GM21529 (cell line): ENCODE results near the gene ACVR2B.

Experiments
- ATAC-seq: cut with Tn5 transposase; IDR thresholded peaks from one replicate; pipeline ENCODE4 v1.9.1; 2021; ENCODE audit not compliant: unreplicated experiment

The ACVR2B gene

DNA sequence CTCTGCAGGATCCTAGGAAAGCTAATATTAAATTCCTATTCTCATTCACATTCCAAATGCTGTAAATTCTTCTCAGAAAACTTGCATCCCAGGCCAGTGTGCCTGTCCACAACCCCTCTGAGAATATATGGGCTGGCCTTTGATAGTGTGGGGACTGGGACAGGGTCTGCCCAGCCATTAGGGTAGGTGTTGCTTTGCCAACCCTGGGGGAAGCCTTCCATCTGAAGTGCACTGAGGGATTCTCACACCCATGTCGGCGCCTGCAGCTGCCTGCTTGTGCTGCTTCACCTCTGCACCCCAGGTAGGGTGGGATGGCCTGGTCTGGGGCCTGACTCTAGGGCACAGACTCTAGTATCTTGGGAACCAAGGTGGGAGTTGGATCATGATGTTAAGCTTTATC lies 27.2 kb downstream of the ACVR2B start:
- ATAC-seq = no peak

DNA sequence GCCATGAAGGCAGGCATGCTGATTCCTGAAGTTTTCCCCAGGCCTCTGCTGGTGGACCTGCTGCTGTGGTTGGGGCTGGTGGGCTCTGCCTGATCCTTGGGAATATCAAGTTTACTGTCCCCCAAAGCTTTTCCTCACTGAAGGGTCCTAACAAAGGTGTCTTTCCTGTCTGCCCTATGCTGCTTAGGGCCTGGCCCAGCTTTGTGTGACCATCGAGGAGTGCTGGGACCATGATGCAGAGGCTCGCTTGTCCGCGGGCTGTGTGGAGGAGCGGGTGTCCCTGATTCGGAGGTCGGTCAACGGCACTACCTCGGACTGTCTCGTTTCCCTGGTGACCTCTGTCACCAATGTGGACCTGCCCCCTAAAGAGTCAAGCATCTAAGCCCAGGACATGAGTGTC lies 29.3 kb downstream of the ACVR2B start:
- ATAC-seq = no peak

DNA sequence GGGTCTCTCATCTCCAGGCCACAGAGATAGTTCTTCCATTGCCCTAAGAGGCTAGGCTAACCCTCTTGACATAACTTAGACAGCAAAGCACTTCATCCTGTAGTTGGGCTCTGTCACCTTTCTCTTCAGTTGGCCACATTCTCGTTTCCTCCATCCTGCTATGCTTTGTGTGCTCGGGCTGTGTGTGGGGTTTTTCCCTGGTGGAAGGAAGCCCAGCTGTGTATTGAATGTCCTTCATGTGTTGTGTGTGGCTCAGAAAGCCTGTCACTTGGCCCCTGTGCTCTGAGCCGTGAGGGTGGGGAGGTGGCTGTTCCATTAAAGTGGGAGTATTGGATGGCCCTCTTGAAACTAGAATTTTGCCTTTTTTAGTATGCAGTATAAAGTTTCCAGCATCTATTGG lies 33.6 kb downstream of the ACVR2B start:
- peak; percentile 93 for ATAC-seq

DNA sequence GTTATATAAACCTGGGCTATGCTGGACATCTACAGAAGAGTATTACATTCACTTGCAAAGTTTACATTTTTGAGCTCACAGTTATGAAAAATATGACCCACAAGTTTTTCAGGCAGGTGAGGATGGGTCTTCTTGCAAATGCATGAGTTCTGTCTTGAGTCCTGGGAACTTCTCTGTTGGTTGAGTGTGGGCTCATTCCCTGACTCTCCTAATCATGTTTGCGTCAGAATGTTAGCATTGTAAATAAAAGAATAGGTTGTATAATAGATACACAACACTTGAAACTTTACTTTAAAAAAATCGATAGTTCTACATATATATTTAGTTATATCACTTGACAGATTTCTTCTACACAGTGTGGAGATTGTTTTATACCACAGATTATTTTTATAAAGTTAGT lies 35.3 kb downstream of the ACVR2B start:
- ATAC-seq = no peak

DNA sequence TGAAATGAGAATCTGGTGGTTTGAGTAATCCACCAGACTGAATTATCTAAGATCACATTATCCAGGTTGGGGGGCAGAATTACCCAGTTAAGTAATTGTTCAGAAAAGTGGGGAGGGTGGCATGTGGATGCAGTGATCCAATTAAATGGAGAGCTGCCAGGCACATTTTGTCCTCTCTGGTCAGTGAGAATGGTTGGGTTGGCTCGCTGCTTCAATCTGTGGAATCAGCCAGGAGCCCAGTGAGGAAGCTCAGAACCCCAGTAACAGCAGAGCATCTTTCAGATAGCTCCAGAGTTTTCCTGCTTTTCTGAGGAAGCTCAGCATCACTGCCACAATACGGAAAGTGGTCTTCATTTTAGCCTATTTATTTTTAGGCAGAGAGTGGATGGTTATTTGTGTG lies 36.1 kb downstream of the ACVR2B start:
- ATAC-seq = no peak

DNA sequence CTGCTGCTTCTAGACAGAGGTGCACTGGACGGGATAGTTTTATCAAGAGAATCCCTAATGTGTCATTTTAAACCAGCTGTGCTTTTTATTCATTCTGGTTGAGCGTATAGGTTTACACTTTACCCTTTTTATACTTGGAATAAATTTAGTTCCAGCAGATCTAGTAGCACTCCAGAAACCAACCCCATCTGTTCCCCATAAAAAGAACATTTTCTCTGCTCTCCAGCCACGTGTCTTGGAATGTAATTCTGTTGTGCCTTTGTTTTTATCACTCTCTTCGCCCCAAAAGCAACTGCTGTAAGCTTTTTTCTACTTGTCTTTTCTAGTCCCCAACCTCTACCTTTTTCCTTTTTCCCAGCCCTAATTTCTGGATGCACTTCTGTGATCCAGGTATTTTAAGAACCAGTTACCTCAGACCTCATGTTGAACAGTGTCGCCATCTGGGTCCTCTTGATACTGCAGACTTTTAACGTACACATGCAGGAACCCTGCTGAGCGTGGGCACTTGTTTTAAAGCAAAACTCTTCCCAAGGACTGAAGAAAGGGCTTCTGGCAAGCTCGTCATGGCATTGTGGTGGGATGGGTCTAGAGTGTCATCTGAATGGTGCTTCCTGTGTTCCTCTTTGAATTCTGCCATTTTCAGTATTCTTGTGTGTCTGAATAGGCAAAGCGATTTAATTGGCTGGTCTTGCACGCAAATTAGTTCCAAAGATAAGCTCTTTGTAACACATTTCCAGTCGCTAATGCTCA lies 36.8 kb downstream of the ACVR2B start:
- no peak for ATAC-seq

DNA sequence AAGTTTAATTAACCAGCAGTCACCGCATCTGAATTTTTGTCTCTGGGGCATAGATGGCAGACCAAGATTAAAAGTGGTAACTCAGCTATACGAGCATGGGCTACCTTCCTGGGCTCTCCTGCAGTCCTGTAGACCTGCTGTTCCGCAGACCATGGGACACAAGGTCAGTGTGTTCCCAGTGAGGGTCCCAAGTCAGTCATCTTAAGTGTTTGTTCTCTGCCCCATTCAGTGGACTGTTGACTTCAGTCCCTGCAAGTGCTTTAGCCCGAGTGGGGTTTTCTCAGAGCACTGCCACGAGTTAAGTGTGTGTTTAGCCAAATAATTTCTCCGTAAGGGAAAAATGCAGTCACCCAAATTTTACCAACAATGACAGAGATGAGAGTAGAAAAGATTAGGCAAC lies 37.5 kb downstream of the ACVR2B start:
- ATAC-seq = no peak

DNA sequence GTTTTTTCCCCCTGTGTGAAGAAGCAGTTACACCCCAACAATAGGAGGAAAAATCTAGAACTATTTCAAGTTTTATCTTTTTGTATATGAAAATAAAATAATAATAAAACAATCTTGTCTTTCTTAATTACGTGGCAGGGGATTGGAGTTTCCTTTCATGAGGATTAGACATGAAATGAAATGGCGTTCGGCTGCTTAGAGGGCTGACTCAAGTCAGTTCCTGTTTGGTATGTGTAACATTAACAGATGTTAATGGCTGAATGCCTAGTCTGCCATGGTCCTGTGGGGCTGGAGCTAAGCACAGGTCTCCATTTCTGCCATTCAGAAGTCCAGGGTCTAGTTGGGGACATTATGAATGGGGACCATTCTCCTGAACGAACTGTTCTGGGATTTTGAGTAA lies 39.3 kb downstream of the ACVR2B start:
- no peak for ATAC-seq

DNA sequence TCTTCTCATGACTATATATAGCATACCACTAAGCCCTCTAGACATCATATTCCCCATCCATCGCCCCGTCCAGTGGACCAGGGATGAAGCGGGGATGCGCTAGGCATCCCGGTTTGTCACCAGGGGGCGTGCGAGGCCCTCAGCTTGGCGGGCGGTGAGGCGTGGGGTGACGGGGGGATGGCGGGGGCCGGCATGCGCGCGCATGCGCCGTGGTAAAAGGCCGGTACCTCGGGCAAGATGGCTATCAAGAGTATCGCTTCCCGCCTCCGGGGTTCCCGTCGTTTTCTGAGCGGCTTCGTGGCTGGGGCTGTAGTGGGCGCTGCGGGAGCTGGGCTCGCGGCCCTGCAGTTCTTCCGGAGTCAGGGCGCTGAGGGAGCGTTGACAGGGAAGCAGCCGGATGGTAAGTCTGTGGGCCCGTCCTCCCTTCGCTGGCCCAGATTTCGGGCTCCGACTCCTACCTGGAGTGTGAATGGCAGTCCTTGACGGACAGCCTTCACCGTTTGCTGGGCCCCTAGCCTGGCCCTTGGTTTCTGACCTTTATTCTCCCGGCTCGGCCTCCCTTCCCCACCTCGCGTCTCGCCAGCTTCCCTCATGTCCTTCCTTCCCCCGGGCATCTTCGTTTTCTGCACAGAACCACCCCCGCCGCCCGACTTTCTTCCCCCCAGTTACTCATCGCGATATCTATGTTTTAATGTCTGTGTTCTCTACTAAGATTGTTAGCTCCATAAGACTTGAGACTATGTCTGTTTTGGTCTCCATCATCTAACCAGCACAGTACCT lies 42.6 kb downstream of the ACVR2B start, which contains the start of gene EXOG:
EXOG (plus strand) TSS at position 210 of the 780 bp plus-strand sequence; CDS start at position 238, 28 bp downstream.
- peak; percentile 89 for ATAC-seq

DNA sequence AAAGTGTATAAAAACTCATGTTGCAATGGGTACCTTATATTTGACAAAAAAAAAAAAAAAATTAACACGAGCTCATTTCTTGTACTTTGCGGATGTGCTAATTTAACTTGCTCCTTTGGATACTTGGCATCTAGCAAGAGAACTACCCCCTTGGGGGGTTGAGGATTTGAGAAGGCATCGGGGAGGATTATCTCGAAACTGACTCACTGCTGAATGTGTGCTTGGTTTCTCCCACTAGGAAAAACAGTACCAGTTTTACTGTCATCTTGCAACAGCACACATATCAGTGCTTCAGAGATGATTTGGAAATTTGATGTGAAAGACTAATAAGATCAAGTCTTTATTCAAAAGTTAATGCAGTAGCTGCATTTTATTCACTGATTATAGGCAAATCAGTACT lies 43.3 kb downstream of the ACVR2B start:
- ATAC-seq = no peak

DNA sequence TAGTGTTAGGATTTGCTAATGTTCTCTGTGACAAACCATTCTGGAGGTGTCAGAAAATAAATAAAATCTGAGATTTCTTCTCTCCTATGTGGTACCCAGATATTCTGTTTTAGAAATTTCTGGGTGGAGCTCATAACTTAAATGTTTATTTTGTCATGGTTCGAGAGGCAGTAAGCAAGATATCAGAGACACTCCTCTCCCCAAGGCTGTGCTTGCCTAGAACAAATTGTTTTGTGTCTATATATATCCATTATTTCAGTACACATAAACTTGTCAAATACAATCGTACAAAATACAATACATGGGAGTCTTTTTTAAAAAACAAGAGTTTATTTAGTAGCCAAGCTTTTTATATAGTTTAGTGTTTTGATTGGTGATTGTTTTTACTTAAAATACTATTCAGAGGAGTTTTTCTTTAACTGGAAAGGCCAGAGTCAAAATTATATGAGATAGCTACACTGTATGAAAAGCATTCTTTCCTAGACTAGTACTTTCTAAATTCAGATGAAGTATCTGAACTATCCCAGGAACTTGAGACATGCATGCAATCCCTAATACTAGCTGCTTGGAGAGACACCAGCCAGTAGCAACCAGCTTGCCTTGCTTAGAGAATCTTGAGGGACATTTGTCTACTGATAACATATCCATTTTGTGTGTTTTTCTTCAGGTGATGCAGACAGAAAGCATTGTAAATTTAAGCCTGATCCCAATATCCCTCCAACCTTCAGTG lies 47.2 kb downstream of the ACVR2B start:
- ATAC-seq = no peak

DNA sequence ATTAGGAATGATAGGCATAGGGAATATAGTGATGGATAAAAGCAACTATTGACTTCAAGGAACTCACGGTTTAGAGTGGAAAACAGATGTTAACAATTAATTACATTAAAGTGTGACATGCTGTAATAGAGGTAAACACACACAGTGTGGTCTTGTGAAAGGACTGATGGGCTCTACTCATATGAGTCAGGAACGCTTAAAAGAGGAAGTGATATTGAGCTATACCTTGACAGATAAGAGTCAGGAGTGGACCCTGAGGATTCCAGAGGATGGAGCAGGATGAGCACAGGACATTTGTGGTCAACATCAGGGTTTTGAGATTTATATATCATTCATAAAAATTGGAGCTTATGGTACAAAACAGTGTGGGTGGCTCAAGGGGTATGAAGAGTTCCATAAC lies 53.4 kb downstream of the ACVR2B start:
- peak; percentile 98 for ATAC-seq

DNA sequence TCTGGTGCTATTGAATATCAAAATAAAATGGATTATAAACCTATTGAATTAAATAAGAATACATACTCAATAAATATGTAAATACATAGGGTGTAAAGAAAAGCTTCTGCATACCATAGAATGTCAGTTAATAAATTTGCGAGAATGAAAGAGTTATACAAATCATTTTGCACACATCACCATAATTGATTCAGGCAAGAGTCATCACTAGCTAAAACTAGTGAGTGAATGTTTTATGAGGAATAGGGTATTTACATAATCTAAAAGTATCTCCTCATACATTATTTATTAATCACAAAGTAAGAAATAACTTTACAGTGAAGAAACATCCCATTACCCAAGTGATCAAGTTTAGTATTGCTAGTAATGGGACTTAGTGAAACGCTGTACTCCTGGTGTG lies 56.0 kb downstream of the ACVR2B start:
- no peak for ATAC-seq

DNA sequence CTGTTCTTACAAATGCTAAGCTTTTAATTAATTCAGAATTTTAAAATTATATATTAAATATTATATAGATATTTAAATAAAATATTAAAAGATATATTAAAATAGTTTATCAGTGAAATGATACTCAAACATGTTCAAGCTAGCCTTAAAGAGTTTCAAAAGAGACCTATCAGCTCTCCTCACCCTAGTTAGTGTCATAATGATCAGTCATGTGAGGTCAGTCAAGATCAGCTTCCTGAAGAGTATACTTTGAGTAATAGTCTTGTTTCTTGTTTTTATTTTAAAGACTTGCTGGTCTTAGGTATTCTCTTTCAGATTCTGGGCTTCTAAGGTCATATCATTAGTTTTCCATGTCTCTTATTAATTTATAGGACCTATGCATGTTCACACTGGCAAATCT lies 56.9 kb downstream of the ACVR2B start:
- ATAC-seq = no peak

DNA sequence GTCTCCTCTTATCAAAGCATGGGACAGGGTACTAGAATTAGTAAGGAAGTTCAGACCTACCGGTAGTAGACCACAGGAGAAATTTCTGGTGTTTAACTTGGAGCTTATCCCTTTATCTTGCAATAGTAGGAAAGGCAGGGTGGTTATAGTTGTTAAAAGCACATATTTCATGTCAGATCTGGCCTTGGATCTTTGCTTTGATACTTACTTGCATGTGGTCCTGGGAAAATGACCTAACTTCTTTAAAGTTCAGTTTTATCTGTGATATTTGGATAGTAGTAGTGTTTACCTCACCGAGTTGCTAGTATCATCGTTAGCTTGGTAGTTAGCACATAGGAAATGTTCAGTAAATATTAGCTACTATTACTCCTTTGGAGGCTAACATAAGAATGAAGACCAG lies 57.9 kb downstream of the ACVR2B start:
- no peak for ATAC-seq

DNA sequence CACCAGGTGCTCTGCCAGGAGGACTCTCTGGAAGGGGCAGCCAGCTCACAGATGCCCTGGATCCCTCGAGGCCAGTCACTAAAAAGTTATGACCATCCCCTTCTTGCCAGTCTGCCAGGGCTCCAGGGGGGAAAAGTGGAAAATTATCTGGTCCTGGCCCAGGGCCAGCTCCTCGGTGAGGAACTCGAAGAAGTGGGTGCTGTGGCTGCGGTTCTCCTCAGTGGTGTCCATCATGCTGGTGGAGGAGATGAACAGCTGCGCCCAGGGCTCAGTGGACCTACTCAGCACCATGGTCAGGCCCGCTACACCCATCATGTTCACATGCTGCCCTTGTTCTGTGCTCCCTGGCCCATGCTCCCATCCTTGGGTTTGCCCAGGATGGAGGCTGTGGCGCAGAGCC lies 61.7 kb downstream of the ACVR2B start:
- no peak for ATAC-seq

DNA sequence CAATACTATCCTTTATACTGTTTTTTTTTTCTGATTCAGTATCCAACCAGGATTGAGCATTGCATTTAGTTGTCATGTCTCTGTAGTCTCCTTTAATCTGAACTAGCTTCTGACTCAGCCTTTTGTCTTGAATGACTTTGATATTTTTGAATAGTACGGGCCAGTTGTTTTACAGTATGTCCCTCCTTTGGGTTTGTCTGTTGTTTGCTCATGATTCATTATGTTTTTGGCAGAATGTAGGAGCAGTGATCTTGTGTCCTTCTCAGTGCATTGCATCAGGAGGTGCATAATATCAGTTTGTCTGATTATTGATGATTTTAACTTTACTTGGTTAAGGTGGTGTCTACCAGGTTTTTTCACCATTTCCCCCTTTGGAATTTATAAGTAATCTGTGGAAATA lies 63.0 kb downstream of the ACVR2B start:
- ATAC-seq = no peak

DNA sequence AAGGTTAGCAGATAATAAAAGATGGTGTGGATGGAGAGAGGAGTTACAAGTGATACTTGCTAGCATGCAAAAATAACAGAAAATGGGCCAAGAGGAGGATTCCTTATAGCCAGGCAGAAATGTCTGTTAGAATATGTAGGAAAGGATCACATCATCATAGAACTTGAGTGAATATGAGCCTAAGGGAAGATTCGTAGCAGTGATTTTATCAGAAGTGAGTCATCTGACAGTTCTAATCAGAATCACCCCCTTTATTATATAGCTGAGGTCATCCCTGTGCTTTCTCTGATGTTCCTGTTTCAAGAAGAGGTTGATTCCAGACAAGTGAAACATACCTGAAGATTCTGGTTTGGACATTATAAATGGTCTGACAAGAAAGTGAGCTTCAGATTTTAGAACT lies 65.3 kb downstream of the ACVR2B start:
- ATAC-seq = no peak

DNA sequence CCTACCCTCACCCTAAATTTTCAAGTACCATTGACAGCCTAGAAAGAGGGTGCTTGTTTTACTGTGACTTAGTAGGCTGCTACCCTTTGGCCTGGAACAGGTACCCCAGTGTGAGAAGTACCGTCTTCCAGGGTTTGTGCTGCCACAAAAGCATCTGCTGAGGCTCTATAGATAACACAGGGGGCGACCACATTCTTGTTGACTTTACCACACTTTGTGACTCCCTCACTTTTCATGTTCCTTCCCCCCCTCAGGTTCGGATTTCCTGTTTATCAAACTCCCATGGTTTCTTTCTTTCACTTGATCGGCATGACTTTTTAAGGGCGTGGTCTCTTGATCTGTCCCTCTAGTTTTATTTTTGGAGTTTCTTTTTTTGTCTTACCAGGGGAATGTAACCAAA lies 66.0 kb downstream of the ACVR2B start:
- ATAC-seq = no peak

DNA sequence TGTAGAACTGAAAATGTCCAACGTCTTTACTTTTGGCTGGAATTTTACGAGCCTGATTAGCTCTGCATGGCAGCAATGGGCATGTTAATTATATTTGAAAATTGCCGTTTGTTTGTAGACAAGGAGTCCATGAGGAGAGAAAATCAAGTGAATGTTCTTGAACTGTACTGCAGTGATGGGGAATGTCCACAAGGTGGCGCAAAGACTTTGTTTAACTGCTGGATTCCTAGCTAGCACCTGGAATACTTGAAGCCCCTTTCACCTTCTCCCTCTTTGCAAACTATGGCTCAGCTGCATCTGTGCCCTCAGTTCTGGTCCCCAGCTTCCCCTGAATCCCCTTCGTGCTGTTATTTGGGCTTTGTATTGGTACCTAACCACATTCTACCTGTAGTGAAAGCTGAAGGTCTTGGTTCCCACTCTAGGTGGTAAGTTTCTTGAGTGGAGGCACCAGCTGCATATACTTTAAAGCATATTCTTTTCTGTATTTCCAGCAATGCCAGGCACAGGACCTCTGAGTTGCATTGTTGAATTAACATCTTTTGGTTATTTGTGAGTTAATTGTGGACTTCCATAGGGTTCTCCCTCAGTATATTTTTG lies 67.8 kb downstream of the ACVR2B start:
- peak; percentile 80 for ATAC-seq

DNA sequence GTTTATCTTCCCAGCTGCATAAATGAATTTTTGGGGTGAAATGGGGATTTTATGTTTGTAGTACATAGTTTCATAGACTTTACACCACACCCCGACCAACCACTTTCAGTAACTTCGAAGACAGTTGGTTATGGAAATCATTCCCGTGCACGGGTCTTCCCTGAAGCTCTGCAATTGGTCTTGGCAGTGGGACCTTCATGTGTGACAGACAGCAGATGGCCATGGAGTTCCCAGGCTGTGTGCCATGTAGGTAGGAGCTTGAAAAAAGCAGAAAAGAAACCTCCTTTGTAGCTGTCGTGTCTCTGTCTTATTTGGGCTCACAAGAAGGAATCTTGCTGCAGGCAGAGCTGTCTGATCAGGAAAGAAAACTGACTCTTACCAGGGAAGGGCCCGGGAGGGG lies 68.3 kb downstream of the ACVR2B start:
- ATAC-seq = no peak
